Astrocyte (in vitro differentiated cells and primary cell): Measurements from ENCODE around the gene SRPK1.

Experiments used
- EZH2 ChIP-seq: IDR thresholded peaks from 2 replicates; pipeline ENCODE4 v1.6.1; 2012; ENCODE audit warnings: mild to moderate bottlenecking, low read length, inconsistent platforms; ENCODE audit not compliant: insufficient read depth
- TF ChIP-seq, protein P1 (sequence below): IDR thresholded peaks from 2 replicates; pipeline ENCODE4 v1.5.1; 2011; ENCODE audit warnings: low read depth, mild to moderate bottlenecking, inconsistent platforms, low read length, moderate library complexity; ENCODE audit not compliant: insufficient read depth

DNA sequence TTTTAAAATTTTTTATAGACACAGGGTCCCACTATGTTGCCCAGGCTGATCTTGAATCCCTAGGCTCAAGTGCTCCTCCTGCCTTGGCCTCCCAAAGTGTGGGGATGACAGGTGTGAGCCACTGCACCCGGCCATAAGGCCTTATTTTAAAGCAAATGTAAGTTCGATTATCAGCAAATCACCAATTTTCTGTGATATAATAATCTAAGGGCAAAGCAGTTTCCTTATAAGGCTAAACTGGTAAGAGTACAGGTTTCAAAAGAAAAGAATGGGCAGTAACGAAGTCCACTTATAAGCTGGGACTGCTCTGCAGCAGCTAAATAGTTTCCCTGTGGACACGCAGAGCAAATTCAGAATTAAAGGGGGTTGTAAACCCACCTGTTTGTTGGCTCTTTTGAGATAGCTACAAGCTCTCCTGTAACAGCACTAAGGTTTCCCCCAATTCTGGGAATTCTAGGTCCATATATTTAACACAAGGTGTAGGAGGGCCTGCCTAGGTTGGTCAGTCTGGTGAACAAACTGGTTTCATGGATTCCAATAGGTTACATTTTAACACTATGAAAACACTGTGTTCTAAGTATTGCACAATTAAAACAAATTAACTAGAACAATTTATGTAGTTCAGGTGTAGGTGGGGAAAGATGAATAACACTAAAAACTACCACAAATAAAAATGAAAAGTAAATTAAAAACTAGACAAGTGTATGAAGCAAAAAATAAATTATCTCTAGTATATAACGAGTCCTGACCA lies 89.5 kb downstream of the SRPK1 start:
- TF ChIP-seq, protein P1, sequence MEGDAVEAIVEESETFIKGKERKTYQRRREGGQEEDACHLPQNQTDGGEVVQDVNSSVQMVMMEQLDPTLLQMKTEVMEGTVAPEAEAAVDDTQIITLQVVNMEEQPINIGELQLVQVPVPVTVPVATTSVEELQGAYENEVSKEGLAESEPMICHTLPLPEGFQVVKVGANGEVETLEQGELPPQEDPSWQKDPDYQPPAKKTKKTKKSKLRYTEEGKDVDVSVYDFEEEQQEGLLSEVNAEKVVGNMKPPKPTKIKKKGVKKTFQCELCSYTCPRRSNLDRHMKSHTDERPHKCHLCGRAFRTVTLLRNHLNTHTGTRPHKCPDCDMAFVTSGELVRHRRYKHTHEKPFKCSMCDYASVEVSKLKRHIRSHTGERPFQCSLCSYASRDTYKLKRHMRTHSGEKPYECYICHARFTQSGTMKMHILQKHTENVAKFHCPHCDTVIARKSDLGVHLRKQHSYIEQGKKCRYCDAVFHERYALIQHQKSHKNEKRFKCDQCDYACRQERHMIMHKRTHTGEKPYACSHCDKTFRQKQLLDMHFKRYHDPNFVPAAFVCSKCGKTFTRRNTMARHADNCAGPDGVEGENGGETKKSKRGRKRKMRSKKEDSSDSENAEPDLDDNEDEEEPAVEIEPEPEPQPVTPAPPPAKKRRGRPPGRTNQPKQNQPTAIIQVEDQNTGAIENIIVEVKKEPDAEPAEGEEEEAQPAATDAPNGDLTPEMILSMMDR, result no peak
- no peak for TF ChIP-seq EZH2
